ENCODE measurements around the gene NHS.

DNA sequence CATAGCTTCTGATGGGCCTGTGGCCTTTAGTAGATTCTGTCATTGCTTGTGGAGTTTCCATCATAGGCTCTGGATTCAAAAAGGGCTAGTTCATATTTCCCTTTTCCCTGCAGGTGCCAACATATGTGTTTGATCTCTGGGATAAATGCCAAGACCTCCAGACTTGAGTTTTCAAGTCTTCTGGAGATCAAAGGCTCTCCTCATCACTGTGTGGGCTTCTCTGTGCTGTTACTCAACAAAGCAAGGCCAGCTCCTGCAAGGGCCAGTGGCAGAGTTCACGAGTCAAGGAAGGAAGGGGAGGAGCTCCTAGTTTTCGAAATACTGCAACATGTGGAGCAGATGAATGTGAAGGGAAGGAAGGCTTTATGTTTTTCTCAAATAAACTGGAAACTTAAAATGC, 299.6 kb downstream of the NHS start:
- TF ChIP-seq, protein P1, sequence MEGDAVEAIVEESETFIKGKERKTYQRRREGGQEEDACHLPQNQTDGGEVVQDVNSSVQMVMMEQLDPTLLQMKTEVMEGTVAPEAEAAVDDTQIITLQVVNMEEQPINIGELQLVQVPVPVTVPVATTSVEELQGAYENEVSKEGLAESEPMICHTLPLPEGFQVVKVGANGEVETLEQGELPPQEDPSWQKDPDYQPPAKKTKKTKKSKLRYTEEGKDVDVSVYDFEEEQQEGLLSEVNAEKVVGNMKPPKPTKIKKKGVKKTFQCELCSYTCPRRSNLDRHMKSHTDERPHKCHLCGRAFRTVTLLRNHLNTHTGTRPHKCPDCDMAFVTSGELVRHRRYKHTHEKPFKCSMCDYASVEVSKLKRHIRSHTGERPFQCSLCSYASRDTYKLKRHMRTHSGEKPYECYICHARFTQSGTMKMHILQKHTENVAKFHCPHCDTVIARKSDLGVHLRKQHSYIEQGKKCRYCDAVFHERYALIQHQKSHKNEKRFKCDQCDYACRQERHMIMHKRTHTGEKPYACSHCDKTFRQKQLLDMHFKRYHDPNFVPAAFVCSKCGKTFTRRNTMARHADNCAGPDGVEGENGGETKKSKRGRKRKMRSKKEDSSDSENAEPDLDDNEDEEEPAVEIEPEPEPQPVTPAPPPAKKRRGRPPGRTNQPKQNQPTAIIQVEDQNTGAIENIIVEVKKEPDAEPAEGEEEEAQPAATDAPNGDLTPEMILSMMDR (IDR thresholded peaks at IDR 0.05; ENCODE audit: low read length), result no peak
- TF ChIP-seq EZH2 (IDR thresholded peaks at IDR 0.05; ENCODE audit: borderline replicate concordance, low read length), result no peak

Data from OCI-LY1 (cell line).